Measurements from ENCODE around the gene RBBP7.
A peak's percentile ranks its signal among the peaks of the same experiment; 100 is the strongest.

RBBP7 gene

GRCh38 chrX:16870095-16870861 lies at the start of gene RBBP7:
Gene RBBP7, minus strand, starts transcription at chrX:16870362. Its CDS starts 309 bp downstream, at chrX:16870053.
- H3K36me3 Mint-ChIP-seq (ENCODE audit: low read depth) = peaks cover 22% of the 10 kb centered on the region
- no peaks in the 10 kb centered on the region for H3K9me3 Mint-ChIP-seq
- peak within 1 kb of the TSS; percentile 97 for H3K4me3 Mint-ChIP-seq
- peak; percentile 88 for DNase-seq (ENCODE audit: low spot score)
- peak within 1 kb of the TSS; percentile 99 for H3K27ac Mint-ChIP-seq
- H3K27me3 Mint-ChIP-seq (ENCODE audit: low read depth) = peaks cover 6% of the 10 kb centered on the region
- peaks cover 20% of the 10 kb centered on the region for H3K4me1 Mint-ChIP-seq (ENCODE audit: low read depth)

- Mint-ChIP-seq H3K4me3 (no peak overlapping the region), H3K9me3 (no peaks in the 10 kb centered on the region), H3K4me1 (ENCODE audit: low read depth) (no peaks in the 10 kb centered on the region), H3K27me3 (ENCODE audit: low read depth) (no peaks in the 10 kb centered on the region), H3K27ac (no peak overlapping the region), H3K36me3 (ENCODE audit: low read depth) (no peaks in the 10 kb centered on the region)
- no peak for DNase-seq (ENCODE audit: low spot score)
Measured at GRCh38 chrX:16918979-16919378, 48.8 kb upstream of the RBBP7 start.

DNA sequence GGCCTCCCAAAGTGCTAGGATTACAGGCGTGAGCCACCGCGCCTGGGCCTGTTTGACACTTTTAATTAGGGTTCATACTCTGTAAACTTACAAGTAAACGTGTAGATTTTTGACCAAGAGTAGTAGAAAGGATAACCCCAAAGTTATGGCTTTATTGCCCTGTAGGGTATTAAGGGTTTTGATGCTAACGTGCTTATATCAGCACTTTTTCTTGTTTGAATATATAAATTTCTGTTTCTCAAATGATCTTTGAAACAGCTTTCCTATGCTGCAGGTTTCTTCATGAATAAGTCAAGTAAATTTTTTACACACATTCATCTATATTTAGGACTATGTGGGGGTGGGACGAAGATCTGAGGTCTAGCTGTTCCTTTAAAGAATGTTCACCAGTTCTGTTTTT lies 47.0 kb upstream of the RBBP7 start:
- H3K4me3 Mint-ChIP-seq = no peak overlapping the region
- H3K9me3 Mint-ChIP-seq = no peaks in the 10 kb centered on the region
- no peaks in the 10 kb centered on the region for H3K36me3 Mint-ChIP-seq (ENCODE audit: low read depth)

DNA sequence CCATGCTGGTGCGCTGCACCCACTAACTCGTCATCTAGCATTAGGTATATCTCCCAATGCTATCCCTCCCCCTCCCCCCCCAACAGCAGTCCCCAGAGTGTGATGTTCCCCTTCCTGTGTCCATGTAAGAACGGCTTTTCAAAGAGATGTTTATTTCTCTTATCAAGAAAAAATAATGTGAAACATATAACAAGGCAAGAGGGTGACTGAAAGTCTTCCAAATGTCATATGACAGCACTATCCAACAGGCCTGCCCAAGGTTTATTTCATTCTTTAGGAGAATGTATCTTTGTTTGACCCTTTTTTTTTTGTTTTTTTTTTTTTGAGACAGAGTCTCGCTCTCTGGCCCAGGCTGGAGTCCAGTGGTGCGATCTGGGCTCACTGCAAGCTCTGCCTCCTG lies 46.4 kb upstream of the RBBP7 start:
- no peak overlapping the region for H3K4me3 Mint-ChIP-seq
- no peaks in the 10 kb centered on the region for H3K27me3 Mint-ChIP-seq (ENCODE audit: low read depth)
- no peaks in the 10 kb centered on the region for H3K36me3 Mint-ChIP-seq (ENCODE audit: low read depth)
- H3K27ac Mint-ChIP-seq = no peak overlapping the region
- no peak for DNase-seq (ENCODE audit: low spot score)
- H3K4me1 Mint-ChIP-seq (ENCODE audit: low read depth) = no peaks in the 10 kb centered on the region
- no peaks in the 10 kb centered on the region for H3K9me3 Mint-ChIP-seq

More for the DNA sequence above, 47.0 kb upstream of the RBBP7 start:
- Mint-ChIP-seq H3K27ac (no peak overlapping the region), H3K4me1 (ENCODE audit: low read depth) (no peaks in the 10 kb centered on the region), H3K27me3 (ENCODE audit: low read depth) (no peaks in the 10 kb centered on the region)
- DNase-seq (ENCODE audit: low spot score) = no peak

- no peaks in the 10 kb centered on the region for H3K4me1 Mint-ChIP-seq (ENCODE audit: low read depth)
- H3K27me3 Mint-ChIP-seq (ENCODE audit: low read depth) = no peaks in the 10 kb centered on the region
- no peak overlapping the region for H3K4me3 Mint-ChIP-seq
- H3K27ac Mint-ChIP-seq = no peak overlapping the region
- no peaks in the 10 kb centered on the region for H3K9me3 Mint-ChIP-seq
- H3K36me3 Mint-ChIP-seq (ENCODE audit: low read depth) = no peaks in the 10 kb centered on the region
- no peak for DNase-seq (ENCODE audit: low spot score)
Measured at GRCh38 chrX:16914058-16914457, 43.9 kb upstream of the RBBP7 start.

GRCh38 chrX:16910376-16910775 lies 40.2 kb upstream of the RBBP7 start:
- Mint-ChIP-seq H3K4me1 (ENCODE audit: low read depth) (no peaks in the 10 kb centered on the region), H3K27ac (no peak overlapping the region), H3K36me3 (ENCODE audit: low read depth) (no peaks in the 10 kb centered on the region)

DNA sequence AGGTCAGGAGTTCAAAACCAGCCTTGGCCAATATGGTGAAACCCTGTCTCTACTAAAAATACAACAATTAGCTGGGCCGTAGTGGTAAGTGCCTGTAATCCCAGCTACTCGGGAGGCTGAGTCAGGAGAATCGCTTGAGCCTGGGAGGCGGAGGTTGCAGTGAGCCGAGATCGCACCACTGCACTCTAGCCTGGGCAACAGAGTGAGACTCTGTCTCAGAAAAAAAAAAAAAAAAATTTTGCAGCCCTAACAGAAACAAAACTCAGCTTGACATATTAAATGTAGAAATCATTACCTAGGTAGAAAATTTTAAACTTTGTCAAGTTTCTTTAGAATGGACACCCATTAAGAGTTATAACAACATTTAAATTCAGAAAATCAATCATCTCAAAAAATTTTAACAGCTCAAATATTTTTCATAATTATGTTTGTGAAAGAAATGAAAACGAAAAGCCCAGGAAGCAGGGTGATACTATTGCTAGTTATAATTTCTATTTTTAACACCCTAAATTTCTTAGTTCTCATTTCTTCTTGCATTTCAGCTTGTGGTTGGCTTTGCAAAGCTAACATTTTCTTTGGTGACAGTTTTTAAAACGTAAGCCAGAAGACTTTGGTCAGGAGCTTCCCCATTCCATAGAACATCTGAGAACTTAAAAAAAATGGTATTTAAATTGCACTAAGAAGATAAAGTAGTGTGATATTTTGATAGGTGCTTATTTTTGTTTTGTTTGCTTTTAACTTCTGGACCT lies 33.3 kb upstream of the RBBP7 start:
- Mint-ChIP-seq H3K4me3 (no peak overlapping the region), H3K36me3 (ENCODE audit: low read depth) (no peaks in the 10 kb centered on the region), H3K27me3 (ENCODE audit: low read depth) (no peaks in the 10 kb centered on the region), H3K27ac (no peak overlapping the region), H3K4me1 (ENCODE audit: low read depth) (no peaks in the 10 kb centered on the region), H3K9me3 (no peaks in the 10 kb centered on the region)
- no peak for DNase-seq (ENCODE audit: low spot score)

More at GRCh38 chrX:16910376-16910775, 40.2 kb upstream of the RBBP7 start:
- no peak overlapping the region for H3K4me3 Mint-ChIP-seq
- no peak for DNase-seq (ENCODE audit: low spot score)
- no peaks in the 10 kb centered on the region for H3K27me3 Mint-ChIP-seq (ENCODE audit: low read depth)
- no peaks in the 10 kb centered on the region for H3K9me3 Mint-ChIP-seq

GRCh38 chrX:16897445-16897844 lies 27.3 kb upstream of the RBBP7 start:
- Mint-ChIP-seq H3K36me3 (ENCODE audit: low read depth) (no peaks in the 10 kb centered on the region), H3K9me3 (no peaks in the 10 kb centered on the region), H3K27ac (no peak overlapping the region)

GRCh38 chrX:16892504-16893362 lies 22.6 kb upstream of the RBBP7 start:
- peaks cover 13% of the 10 kb centered on the region for H3K4me1 Mint-ChIP-seq (ENCODE audit: low read depth)
- peaks cover 5% of the 10 kb centered on the region for H3K27me3 Mint-ChIP-seq (ENCODE audit: low read depth)
- no peak overlapping the region for H3K27ac Mint-ChIP-seq
- H3K9me3 Mint-ChIP-seq = no peaks in the 10 kb centered on the region
- no peak overlapping the region for H3K4me3 Mint-ChIP-seq
- peak; percentile 37 for DNase-seq (ENCODE audit: low spot score)
- H3K36me3 Mint-ChIP-seq (ENCODE audit: low read depth) = no peaks in the 10 kb centered on the region

More at GRCh38 chrX:16897445-16897844, 27.3 kb upstream of the RBBP7 start:
- H3K4me1 Mint-ChIP-seq (ENCODE audit: low read depth) = peaks cover 6% of the 10 kb centered on the region
- no peaks in the 10 kb centered on the region for H3K27me3 Mint-ChIP-seq (ENCODE audit: low read depth)
- DNase-seq (ENCODE audit: low spot score) = no peak
- no peak overlapping the region for H3K4me3 Mint-ChIP-seq

- Mint-ChIP-seq H3K9me3 (no peaks in the 10 kb centered on the region), H3K36me3 (ENCODE audit: low read depth) (no peaks in the 10 kb centered on the region), H3K27ac (no peak overlapping the region), H3K27me3 (ENCODE audit: low read depth) (peaks cover 10% of the 10 kb centered on the region), H3K4me1 (ENCODE audit: low read depth) (peaks cover 12% of the 10 kb centered on the region), H3K4me3 (no peak overlapping the region)
- DNase-seq (ENCODE audit: low spot score) = no peak
Measured at GRCh38 chrX:16885628-16886027, 15.5 kb upstream of the RBBP7 start.

GRCh38 chrX:16883487-16883804 lies 13.3 kb upstream of the RBBP7 start:
- peaks cover 10% of the 10 kb centered on the region for H3K27me3 Mint-ChIP-seq (ENCODE audit: low read depth)
- no peak overlapping the region for H3K27ac Mint-ChIP-seq
- DNase-seq (ENCODE audit: low spot score) = no peak
- peaks cover 6% of the 10 kb centered on the region for H3K4me1 Mint-ChIP-seq (ENCODE audit: low read depth)
- no peaks in the 10 kb centered on the region for H3K36me3 Mint-ChIP-seq (ENCODE audit: low read depth)
- no peak overlapping the region for H3K4me3 Mint-ChIP-seq
- no peaks in the 10 kb centered on the region for H3K9me3 Mint-ChIP-seq

DNA sequence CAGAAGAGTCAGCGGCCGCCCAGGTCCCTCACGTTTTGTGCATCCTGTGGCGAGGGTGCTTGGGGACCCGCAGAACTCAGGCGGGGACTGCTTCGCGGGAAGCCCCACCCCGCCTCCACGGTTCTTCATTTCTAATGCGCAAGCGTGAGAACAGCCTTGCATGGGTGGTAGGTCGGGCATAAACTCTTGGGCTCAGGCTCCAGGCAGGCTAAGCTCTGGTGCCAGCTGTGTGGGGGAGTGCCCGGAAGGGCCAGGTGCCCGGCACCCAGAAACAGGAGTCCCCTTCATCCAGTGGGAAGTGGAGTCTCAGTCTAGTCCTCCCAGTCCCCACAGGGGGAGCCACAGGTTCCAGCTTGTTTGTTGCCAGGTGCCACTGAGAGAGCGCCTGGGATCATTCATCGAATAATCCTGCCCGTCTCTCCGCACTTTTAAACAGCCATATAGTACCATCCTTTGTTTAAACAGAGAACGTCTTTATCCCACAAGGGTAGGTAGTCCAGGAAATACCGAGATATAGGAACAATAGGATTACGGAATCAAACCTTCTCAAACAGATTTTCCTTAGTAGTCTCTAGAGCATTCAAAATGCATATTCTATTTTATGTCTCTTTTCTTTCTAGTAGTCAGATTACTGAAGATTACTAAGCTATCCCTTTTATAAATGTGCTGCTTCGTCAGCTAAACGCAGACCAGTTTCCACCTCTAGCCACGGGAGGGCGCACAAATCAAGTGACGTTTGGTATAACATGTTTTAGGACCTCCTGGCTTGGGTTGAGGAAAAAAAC lies 12.7 kb upstream of the RBBP7 start:
- peaks cover 5% of the 10 kb centered on the region for H3K4me1 Mint-ChIP-seq (ENCODE audit: low read depth)
- peak overlapping the region; percentile 41 for H3K27ac Mint-ChIP-seq
- H3K27me3 Mint-ChIP-seq (ENCODE audit: low read depth) = peaks cover 13% of the 10 kb centered on the region
- DNase-seq (ENCODE audit: low spot score) = peak; percentile 42
- H3K36me3 Mint-ChIP-seq (ENCODE audit: low read depth) = no peaks in the 10 kb centered on the region
- H3K9me3 Mint-ChIP-seq = no peaks in the 10 kb centered on the region
- H3K4me3 Mint-ChIP-seq = peak overlapping the region; percentile 76

- Mint-ChIP-seq H3K27ac (no peak overlapping the region), H3K36me3 (ENCODE audit: low read depth) (no peaks in the 10 kb centered on the region), H3K27me3 (ENCODE audit: low read depth) (peaks cover 21% of the 10 kb centered on the region), H3K9me3 (no peaks in the 10 kb centered on the region), H3K4me1 (ENCODE audit: low read depth) (peaks cover 5% of the 10 kb centered on the region), H3K4me3 (peak overlapping the region; percentile 63)
- no peak for DNase-seq (ENCODE audit: low spot score)
Measured at GRCh38 chrX:16882169-16882568, 12.0 kb upstream of the RBBP7 start.

Data from T-helper 2 cell treated with Interferon-gamma antibody and Interleukin-4, amounts not matched to agents 5 μg/mL and 100 μg/mL, for 36 hours (primary cell).